ENCODE data around the gene KBTBD13.
"Not testable (repeated sequence)": the region's sequence is repeated elsewhere in the genome, so short reads cannot be mapped to it uniquely, and the experiment has no call there.

KBTBD13 gene

GRCh38 chr15:65071381-65071811, 5.2 kb upstream of the KBTBD13 start:
- DNase-seq, result no peak

DNA sequence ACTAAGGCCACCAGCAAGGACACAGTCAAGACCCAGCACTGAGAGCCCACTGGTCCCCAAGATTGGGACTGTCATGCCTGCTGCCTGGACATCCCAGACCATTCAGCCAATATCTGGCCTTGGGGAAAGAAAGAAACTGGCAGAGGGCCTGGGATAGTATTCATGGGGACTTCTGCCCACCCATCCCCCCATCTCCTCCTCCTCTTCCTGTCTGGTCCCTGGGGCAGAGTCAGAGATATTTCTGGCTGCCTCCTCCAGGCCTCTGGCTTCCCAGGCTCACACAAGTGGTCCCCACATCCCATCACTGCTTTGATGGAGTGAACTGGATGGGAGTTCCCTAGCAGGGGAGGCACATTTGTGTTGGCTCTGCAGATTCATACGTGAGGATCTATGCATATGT, 4.5 kb upstream of the KBTBD13 start:
- DNase-seq, result no peak

DNA sequence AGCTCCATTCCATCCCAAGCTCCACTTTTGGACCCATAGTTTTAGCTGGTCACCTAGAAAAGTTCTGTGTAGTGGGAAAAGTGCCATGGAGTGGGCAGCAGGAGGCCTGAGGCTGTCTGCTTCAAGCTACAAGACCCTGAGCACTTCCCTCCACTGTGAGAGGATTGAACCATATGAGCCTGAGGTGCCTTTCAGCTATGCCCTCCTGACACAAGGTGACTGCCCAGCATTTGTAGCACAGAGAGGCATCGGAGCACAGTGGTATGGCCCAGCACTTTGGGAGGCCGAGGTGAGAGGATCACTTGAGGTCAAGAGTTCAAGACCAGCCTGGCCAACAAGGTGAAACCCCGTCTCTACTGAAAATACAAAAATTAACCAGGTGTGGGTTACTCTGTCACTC, 3.9 kb upstream of the KBTBD13 start:
- no peak for DNase-seq

- DNase-seq, result not testable (repeated sequence)
These were observed 1.6 kb upstream of the KBTBD13 start for GRCh38 chr15:65074946-65075345.

DNA sequence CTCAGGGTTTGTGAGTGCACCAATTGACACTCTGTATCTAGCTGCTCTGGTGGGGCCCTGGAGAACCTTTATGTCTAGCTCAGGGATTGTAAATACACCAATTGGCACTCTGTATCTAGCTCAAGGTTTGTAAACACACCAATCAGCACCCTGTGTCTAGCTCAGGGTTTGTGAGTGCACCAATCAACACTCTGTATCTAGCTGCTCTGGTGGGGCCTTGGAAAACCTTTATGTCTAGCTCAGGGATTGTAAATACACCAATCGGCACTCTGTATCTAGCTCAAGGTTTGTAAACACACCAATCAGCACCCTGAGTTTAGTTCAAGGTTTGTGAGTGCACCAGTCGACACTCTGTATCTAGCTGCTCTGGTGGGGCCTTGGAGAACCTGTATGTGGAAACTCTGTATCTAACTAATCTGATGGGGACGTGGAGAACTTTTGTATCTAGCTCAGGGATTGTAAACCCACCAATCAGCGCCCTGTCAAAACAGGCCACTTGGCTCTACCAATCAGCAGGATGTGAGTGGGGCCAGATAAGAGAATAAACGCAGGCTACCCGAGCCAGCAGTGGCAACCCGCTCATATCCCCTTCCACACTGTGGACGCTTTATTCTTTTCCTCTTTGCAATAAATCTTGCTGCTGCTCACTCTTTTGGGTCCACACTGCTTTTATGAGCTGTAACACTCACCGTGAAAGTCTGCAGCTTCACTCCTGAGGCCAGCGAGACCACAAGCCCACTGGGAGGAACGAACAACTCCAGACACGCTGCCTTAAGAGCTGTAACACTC, 745 bp upstream of the KBTBD13 start:
- DNase-seq, result not testable (repeated sequence)

GRCh38 chr15:65077291-65077980, 890 bp downstream of the KBTBD13 start:
- no peak for DNase-seq

DNA sequence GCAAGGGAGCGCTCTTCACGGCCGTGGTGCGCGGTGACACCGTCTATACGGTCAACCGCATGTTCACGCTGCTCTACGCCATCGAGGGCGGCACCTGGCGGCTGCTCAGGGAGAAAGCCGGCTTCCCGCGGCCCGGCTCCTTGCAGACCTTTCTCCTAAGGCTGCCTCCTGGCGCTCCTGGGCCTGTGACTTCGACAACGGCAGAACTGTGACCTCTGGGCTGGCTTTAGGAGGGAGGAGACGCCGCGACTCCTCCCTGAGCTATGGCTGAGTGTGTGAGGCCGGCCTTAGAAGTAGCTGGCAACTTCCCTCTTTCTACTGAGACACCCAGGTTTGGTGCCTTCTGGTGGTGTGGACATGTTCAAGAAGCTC, 1.4 kb downstream of the KBTBD13 start:
- DNase-seq, result no peak

DNA sequence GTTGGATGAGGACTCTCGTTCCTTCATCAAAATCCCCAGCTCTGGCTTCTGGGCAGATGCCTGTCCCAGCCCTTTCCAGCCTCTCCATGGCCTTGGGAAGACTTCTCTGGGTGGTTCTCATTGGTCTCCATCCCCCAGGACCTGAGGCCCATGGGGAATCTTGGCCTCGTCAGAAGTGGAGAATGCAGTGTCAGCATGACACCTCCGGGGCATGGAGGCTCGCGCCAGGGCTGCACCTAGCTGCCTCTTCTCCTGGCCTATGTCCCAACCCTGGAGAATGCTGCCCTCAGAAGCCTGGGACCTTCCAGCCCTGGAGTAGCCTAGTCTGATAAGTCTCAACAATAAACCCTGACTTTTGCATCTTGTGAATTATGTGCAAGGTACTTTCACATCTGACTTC, 3.0 kb downstream of the KBTBD13 start:
- DNase-seq, result no peak

DNA sequence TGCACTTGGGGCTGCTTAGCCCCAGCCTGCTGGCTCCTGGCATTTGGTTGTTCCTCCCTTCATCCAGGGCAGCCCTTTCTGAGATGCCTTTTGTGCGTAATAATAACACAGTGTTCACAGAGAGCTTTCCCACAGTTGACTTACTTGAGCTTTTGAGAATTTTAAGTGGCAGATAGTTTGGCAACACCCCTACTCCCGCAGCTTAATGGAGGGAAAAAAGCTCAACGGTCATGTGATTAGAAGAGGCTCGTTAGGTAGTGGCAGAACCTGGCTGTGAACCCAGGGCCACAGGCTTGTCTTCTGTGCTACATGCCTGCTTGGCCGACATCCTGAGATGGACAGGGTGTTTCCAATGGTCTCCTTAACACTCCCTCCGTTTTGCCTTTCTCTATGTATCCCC, 4.7 kb downstream of the KBTBD13 start:
- DNase-seq, result no peak

DNA sequence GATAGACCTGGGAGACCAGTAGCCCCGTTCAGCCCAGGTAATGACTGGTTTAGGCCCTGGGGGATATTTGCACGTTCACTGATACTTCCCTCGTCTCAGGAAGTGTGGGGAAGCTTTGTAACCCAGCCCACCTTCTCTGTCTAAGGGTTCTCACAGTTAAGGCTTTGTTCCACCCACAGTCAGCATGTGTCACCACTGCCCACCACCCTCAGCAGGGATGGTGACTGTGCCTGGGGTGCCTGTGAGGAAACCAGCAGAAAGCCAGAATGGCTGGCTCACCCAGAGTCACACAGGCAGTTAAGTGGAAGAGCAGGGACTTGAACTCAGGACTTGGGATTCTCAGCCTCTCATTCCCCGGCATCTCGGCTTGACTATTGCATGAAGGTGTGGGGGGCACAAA, 5.2 kb downstream of the KBTBD13 start:
- DNase-seq, result no peak

GRCh38 chr15:65082303-65082953, 5.9 kb downstream of the KBTBD13 start:
- DNase-seq, result no peak

DNA sequence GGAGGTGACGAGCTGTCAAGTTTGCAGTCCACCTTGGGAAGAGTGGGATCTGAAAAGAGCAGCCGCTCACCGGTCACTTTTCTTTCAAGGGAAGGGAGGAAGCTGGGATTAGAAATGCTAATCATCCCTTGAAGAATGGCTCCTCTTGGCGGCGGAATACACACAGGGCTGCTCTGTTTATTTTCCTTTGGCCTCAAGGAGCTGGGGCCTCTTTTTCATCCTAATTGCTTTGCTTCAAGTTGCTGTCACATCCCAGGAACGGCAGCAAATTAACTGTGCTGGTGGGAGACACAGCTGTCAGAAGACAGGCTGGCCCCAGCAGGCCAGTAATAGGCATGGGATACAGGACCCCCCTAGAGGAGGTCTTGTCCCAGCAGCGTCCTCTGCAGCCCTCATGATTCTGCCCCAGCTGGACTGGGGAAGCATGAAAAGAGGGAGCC, 6.7 kb downstream of the KBTBD13 start:
- DNase-seq, result no peak

GRCh38 chr15:65084500-65085206, 8.1 kb downstream of the KBTBD13 start:
- DNase-seq, result no peak

DNA sequence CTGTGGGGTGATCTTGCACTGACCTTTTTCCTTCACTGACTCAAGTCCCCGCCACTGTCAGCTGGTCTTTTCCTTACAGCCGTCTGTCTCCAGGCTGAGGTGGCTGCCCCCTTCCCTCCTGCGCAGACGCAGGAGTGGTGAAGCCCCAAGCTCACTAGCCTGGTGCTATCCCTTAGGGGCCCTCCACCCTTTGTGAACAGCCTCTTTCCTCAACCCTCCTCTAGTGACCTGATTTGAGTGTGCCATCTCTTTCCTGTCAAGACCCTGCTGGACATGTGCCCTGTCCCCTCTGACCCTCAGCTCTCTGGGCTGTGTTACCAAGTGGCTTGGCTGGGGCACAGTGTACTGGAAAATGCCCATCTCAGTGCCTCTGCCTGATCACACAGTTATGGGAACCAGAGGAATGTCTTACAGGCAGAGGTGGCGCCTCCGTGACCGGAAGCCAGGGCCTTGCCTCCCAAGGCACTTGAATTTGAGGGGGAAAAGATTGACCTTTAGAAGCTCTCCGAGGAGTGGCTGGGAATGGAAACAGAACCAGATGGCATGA, 8.7 kb downstream of the KBTBD13 start:
- no peak for DNase-seq

GRCh38 chr15:65085990-65086679, 9.6 kb downstream of the KBTBD13 start:
- DNase-seq, result peak in 1 of 2 experiments; percentile 30

- DNase-seq, result no peak
These were observed 10.2 kb downstream of the KBTBD13 start for GRCh38 chr15:65086680-65087111.

GRCh38 chr15:65087411-65087810, 10.9 kb downstream of the KBTBD13 start:
- DNase-seq, result no peak

DNA sequence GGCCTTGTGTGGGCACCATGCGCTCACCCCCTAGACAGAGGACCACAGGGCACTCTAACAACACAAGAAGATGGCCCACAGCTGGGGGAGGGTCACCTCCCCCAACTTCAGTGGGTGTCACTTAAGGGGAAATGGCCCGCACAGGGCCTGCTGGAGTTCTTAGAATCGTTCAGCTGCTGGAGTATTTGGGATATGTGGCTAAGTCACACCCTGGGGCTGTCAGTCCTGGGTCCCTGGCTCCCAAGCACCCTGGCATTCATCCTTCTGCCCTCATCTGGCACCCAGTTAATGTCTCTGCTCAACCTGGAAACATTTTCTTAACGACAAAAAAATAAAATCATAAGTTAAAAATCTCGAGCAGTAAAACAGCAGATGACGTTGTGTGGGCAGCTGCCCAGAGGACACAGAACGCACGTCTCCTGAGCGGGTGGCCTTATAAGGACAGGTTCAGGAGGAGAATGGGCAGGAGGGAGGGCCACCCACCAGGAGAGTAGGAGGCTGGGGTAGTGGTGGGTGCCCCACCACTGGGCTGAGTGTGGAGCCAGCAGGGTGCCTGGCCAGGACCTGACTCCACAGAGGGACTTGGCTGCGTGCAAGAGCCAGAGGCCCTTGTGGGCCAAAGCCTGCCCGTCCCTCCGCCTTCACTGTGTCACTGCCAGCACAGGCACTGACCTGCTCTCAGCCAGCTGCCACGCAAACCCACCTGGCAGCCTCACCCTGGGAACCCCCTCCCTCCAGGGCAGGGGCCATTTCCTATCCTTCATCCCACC, 11.5 kb downstream of the KBTBD13 start:
- no peak for DNase-seq

DNA sequence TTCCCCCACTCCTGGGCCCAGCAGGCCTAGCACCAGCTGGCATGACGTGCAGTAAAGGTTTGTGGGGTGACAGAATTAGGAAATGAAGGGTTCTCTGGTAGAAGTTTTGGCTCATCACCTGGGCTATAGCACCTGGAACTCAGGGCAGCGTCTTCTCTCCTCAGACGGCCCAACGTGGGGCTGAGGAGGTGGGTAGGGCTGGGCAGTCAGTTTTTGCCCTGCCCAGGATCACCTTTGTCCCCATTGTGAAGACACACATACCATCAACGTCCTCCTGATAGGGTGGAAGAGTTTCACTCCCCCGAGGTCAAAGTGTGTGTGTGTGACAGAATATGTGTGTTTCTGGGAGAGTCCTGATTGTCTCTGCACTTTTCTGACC, 12.1 kb downstream of the KBTBD13 start:
- DNase-seq, result no peak

- DNase-seq, result no peak
These were observed 12.8 kb downstream of the KBTBD13 start for GRCh38 chr15:65089206-65089824.

Measured in SW 1271 (cell line).